AML-193 (cell line): ENCODE data around the gene PCSK4.
A peak's percentile ranks its signal among the peaks of the same experiment; 100 is the strongest.
"Not testable (repeated sequence)": the region's sequence is repeated elsewhere in the genome, so short reads cannot be mapped to it uniquely, and the experiment has no call there.

Experiments
- DNase-seq, 2 experiments: peaks; one replicate each; lab custom pipeline; 2025; lab: John Stamatoyannopoulos, UW

PCSK4 gene

DNA sequence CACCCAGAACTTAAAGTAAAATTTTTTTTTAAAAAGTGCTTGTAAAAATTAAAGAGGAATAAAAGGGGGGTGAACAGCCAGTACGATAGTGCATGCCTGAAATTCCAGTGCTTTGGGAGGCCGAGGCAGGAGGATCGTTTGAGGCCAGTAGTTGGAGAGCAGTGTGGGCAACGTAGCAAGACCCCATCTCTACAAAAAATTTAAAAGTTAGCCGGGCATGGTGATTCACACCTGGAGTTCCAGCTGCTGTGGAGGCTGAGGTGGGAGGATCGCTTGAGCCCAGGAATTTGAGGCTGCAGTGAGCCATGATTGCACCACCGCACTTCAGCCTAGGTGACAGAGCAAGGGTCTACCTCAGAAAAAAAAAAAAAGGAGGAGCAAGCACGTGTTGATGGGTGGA is 14.9 kb upstream of the PCSK4 start:
- DNase-seq = no peak

- DNase-seq = no peak
These were observed 14.0 kb upstream of the PCSK4 start for GRCh38 chr19:1503925-1504773.

GRCh38 chr19:1503089-1503924 is 13.2 kb upstream of the PCSK4 start:
- DNase-seq = peak; percentile 17 to 31

DNA sequence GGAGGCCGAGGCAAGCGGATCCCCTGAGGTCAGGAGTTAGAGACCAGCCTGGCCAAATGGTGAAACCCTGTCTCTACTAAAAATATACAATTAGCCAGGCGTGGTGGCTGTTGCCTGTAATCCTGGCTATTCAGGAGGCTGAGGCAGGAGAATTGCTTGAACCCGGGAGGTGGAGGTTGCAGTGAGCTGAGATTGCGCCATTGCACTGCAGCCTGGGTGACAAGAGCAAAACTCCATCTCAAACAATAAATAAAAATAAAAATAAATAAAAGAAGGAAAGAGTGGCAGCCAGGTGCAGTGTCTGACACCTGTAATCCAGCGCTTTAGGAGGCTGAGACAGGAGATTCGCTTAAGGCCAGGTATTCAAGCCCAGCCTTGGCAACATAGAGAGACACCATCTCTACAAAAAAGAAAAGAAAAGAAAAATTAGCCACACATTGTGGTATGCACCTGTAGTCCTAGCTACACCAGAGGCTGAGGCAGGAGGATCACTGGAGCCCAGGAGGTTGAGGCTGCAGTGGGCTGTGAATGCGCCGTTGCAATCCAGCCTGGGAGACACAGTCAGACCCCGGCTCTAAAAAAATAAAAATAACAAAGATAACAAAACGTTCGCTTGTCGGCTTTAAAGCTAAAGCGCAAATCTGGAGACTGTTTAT is 12.4 kb upstream of the PCSK4 start:
- DNase-seq = no peak

GRCh38 chr19:1501200-1501595 is 11.0 kb upstream of the PCSK4 start:
- DNase-seq = no peak

GRCh38 chr19:1499231-1499630 is 9.1 kb upstream of the PCSK4 start:
- not testable (repeated sequence) for DNase-seq

DNA sequence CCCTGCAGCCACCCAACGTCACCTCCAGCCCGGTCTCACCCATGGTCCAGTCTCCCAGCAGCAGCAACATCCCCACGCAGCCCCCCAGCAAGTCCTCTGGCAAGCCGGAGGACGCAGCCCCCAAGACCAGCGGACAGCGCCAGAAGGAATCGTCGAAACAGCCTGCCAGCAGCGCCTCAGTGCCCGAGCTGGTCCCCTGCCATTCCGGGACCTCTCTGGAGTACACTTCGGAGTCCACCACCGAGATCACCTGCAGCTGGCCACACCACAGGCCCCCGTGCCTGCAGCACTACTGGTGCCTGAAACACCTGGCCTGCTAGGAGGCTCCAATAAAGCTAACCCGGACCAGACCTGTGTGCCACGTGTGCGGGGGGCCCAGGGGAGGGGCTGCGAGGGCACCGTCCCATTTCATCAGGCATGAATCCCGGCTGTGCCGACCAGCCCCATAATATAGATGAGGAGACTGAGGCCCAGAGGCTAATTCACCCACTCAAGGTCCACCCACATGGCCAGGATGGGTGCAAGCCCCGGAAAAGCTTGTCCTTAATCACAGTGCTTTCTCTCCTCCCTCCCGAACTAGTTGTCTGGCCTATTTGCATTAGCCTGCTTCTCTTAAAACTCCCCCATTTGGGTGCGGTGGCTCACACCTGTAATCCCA is 7.6 kb upstream of the PCSK4 start:
- no peak for DNase-seq

DNA sequence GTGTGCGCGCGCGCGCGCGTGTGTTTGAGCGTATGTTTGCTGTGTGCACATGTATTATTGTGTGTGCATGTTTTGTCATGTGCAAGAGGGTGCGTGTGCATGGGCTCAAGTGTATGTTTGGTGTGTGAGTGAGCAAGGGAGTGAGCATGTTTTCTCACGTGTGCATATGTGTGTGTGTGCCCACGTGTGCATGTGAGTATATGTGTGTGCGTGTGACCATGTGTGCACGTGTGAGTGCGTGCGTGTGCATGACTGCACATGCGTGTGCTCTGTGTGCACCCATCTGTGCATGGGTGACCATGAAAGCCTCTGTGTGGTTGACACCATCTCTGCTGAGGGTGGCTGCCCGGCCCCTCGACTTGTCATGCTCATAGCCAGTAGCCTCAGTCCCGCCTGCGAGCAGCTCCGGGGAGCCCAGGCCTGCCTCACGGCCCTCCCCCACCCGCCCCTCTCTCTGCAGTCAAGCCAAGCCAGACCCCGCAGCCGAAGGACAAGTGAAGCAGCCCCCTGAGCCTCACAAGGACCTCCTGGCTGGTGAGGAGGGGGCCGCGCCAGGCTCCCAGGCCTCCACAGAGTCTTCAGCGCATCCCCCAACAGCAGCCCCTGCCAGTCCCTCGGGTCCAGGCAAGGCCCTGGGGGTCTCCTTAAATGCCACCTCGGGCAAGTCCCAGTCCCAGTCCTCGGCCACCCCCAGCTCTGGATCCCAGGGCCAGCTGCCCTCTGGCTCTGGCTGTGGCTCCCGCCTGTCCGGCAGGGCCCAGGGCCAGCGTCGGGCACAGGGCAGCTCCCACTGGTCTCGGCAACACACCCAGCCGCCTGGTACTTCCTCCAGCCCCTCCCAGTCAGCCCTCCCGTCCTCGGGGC is 6.8 kb upstream of the PCSK4 start:
- DNase-seq = no peak

DNA sequence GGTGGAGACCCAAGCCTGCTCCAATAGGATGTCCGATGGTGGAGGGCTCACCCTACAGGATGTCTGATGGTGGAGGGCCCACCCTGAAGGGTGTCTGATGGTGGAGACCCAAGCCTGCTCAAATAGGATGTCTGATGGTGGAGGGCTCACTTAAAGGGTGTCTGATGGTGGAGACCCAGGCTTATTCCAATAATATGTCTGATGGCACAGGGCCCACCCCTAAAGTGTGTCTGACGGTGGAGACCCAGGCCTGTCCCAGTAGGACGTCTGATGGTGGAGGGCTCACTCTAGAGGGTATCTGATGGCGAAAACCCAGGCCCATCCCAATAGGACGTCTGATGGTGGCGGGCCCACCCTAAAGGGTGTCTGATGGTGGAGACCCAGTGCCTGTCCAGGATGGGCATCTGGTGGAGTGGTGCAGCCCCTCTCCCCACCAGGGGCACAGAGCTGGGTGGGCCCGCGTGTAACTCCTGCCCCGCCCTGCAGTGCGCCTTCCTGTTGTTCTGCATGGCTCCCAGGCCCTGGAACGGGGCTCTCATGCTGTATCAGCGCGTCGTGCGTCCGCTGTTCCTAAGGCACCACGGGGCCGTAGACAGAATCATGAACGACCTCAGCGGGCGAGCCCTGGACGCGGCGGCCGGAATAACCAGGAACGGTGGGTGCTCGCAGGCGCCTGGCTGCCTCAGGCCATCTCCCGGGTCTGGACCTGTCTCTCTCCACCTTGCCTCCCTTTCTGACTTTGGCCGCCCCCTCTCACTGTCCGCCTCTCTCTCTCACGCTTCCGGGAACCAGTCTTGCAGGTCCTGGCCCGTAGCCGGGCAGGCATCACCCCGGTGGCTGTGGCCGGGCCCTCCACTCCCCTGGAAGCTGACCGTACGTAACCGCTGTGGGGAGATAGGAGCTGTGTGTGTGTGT is 5.9 kb upstream of the PCSK4 start:
- no peak for DNase-seq

- DNase-seq = no peak
These were observed 5.1 kb upstream of the PCSK4 start for GRCh38 chr19:1495051-1495798.

DNA sequence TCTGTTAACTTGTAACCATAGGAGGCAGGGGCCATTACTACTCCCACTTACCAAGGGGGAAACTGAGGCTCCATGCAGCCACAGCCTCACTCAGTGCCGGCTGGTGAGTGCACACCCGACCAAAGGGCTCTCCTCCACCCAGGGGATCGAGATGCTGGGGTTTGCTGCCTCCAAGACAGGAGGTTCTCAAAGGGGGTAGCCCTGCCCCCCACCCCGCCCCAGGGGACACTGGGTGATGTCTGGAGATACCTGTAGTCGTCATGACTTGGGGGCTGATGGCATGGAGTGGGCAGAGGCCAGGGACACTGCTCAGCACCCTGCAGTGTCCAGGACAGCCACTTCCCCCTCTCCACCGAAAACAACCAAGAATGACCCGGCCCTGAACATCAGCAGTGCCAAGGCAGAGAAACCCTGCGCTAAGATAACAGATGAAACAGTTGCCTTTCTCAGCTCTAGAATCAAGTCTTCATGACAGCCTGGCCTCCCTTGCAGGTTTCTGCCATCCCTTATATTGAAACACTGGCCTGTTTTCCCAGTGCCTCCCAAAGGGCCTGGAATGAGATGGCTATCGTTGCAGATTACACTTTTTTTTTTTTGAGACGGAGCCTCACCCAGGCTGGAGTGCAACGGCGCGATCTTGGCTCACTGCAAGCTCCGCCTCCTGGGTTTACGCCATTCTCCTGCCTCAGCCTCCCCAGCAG is 4.1 kb upstream of the PCSK4 start:
- no peak for DNase-seq

GRCh38 chr19:1492474-1493006 is 2.4 kb upstream of the PCSK4 start:
- no peak for DNase-seq

- DNase-seq = no peak
These were observed 1.7 kb upstream of the PCSK4 start for GRCh38 chr19:1491849-1492170.

GRCh38 chr19:1491114-1491848 is 1.1 kb upstream of the PCSK4 start, which contains the start of gene REEP6:
Gene REEP6, plus strand, starts transcription at chr19:1491181. Its CDS starts 89 bp downstream, at chr19:1491270.
- DNase-seq = no peak

DNA sequence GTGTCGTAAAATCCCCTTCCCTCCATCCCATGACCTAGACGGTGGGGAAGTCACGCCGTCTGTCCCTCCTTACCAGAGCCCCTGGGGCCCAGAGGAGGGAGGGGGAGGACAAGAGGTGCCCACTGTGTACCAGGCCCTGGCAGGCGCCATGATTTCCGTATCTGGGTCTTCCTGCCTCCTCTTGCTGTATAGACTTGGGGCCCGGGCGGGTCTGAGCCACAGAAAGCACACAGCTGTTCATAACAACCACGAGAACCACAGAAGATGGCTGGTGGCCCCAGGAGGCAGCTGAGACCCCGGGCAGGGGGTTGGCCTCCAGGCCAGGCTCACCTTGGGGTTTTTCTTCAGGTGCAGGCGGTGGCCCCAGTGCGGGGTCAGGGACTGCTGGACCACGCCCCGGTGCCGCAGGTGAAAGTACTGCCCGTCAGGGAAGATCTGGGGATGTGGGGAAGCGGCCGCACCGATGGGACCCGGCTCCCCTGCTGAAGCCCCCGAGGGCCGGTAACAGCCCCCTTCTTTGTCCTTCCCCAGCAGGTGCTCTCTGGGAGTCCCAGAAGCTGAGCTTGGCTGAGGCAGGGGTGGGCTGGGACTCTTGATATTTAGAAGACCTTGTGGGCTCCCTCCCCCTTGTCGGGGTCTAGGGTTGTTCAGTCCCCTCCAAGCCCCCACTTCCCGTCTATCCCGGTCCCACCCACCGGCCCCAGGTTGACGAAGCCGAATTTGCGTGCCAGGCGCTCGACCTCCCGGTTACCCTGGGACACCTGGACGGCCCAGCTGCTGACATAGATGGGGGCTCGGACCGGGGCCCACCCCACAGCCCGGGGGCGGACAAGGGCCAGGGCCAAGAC is 463 bp downstream of the PCSK4 start:
- DNase-seq = no peak

DNA sequence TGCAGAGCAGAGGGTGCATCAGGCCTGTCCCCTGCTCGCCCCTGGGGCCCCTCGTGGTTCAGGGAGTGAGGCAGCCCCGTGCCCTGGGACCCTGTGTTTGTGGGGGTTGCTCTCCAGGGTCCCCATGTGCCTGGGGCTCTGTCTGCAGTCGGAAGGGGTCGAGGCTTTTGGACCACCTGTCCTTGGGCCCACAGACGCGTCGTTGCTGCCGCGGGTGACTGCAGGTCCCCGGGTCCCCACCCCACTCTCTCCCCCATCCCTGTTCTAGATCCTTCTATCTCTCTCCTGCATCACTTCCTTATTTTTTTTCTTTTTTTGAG is 1.9 kb downstream of the PCSK4 start:
- no peak for DNase-seq
